GM21367 (cell line): ENCODE results near the gene COL23A1.

Experiments used
- ATAC-seq: cut with Tn5 transposase; IDR thresholded peaks from one replicate; pipeline ENCODE4 v1.9.1; 2021; ENCODE audit not compliant: unreplicated experiment

COL23A1 gene

GRCh38 chr5:178293815-178294214 is 296.4 kb downstream of the COL23A1 start:
- ATAC-seq, result no peak

GRCh38 chr5:178293400-178293799 is 296.8 kb downstream of the COL23A1 start:
- no peak for ATAC-seq

GRCh38 chr5:178292826-178293205 is 297.4 kb downstream of the COL23A1 start:
- no peak for ATAC-seq

- no peak for ATAC-seq
Measured at GRCh38 chr5:178291969-178292825, 298.0 kb downstream of the COL23A1 start.

GRCh38 chr5:178291161-178291561 is 299.0 kb downstream of the COL23A1 start:
- no peak for ATAC-seq

GRCh38 chr5:178290376-178290775 is 299.8 kb downstream of the COL23A1 start:
- no peak for ATAC-seq

GRCh38 chr5:178289438-178289837 is 300.8 kb downstream of the COL23A1 start:
- ATAC-seq, result no peak

GRCh38 chr5:178288401-178289368 is 301.5 kb downstream of the COL23A1 start:
- ATAC-seq, result no peak

- no peak for ATAC-seq
Measured at GRCh38 chr5:178287791-178288105, 302.4 kb downstream of the COL23A1 start.

GRCh38 chr5:178287091-178287790 is 303.0 kb downstream of the COL23A1 start:
- ATAC-seq, result no peak

- ATAC-seq, result no peak
Measured at GRCh38 chr5:178286226-178287090, 303.7 kb downstream of the COL23A1 start.

GRCh38 chr5:178285399-178286225 is 304.6 kb downstream of the COL23A1 start:
- ATAC-seq, result no peak

- no peak for ATAC-seq
Measured at GRCh38 chr5:178284996-178285395, 305.2 kb downstream of the COL23A1 start.

- no peak for ATAC-seq
Measured at GRCh38 chr5:178284093-178284675, 306.0 kb downstream of the COL23A1 start.

GRCh38 chr5:178283520-178283919 is 306.7 kb downstream of the COL23A1 start:
- ATAC-seq, result no peak

GRCh38 chr5:178282391-178282790 is 307.8 kb downstream of the COL23A1 start:
- no peak for ATAC-seq

- ATAC-seq, result no peak
Measured at GRCh38 chr5:178281331-178281730, 308.9 kb downstream of the COL23A1 start.

- no peak for ATAC-seq
Measured at GRCh38 chr5:178280631-178281030, 309.6 kb downstream of the COL23A1 start.
